ENCODE data around the gene STX1A. TPM values are rescaled to one million over a fixed set of nuclear protein-coding genes. Genes with fewer than 3 reads are reported as not detected.

Gene STX1A
- total RNA-seq, 4 donors from 2014 or later: 2.9 to 9.2 (median 4.6) TPM

DNA sequence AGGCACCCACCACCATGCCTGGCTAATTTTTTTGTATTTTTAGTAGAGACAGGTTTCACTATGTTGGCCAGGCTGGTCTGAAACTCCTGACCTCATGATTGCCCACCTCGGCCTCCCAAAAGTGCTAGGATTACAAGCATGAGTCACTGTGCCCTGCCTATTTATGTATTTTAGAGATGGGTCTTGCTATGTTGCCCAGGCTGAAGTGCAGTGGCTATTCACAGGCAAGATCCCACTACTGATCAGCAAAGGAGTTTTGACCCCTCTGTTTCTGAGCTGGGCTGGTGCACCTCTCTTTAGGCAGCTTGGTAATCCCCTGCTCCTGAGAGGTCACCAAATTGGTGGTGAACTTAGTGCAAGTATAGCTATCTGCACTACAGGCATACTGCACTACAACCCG, 12.9 kb upstream of the STX1A start:
- no peak for DNase-seq (ENCODE audit: low spot score in 2 of 2)
- 50 to 76% methylated on average over 2 of the region's 2 CpGs for WGBS, 2 donors
- intact Hi-C loops (cut with DNase I; ENCODE audit: low total_unique reads): no loop called here

DNA sequence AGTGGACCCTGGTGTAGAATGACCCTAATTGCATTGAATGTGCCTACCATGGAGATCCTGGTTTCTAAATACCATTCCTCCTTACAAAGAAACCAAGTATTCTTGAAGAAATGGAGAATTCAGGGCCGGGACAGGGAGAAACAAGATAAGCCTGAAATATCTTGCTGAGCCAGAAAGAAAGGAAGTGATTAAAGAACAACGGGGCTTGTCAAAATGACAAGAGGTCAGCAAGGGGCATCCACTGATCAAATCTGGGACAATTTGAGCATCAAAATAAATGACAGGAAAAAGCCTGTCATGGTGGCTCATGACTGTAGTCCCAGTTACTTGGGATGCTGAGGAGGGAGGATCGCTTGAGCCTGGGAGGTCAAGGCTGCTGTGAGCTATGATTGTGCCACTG, 11.0 kb upstream of the STX1A start:
- H3K4me3 ChIP-seq (ENCODE audit: low read depth, poor library complexity, severe bottlenecking): no peak overlapping the region
- no peak for DNase-seq (ENCODE audit: low spot score in 2 of 2)
- intact Hi-C loops (cut with DNase I; ENCODE audit: low total_unique reads): no loop called here
- TF ChIP-seq POLR2A (IDR thresholded peaks at IDR 0.05): no peak
- TF ChIP-seq, protein P1, sequence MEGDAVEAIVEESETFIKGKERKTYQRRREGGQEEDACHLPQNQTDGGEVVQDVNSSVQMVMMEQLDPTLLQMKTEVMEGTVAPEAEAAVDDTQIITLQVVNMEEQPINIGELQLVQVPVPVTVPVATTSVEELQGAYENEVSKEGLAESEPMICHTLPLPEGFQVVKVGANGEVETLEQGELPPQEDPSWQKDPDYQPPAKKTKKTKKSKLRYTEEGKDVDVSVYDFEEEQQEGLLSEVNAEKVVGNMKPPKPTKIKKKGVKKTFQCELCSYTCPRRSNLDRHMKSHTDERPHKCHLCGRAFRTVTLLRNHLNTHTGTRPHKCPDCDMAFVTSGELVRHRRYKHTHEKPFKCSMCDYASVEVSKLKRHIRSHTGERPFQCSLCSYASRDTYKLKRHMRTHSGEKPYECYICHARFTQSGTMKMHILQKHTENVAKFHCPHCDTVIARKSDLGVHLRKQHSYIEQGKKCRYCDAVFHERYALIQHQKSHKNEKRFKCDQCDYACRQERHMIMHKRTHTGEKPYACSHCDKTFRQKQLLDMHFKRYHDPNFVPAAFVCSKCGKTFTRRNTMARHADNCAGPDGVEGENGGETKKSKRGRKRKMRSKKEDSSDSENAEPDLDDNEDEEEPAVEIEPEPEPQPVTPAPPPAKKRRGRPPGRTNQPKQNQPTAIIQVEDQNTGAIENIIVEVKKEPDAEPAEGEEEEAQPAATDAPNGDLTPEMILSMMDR (IDR thresholded peaks at IDR 0.05): no peak
- 39 to 43% methylated on average over 3 of the region's 3 CpGs for WGBS, 2 donors

More for the DNA sequence above, 12.9 kb upstream of the STX1A start:
- TF ChIP-seq, protein P1 (IDR thresholded peaks at IDR 0.05): no peak
- TF ChIP-seq POLR2A (IDR thresholded peaks at IDR 0.05): no peak
- no peak overlapping the region for H3K4me3 ChIP-seq (ENCODE audit: low read depth, poor library complexity, severe bottlenecking)

DNA sequence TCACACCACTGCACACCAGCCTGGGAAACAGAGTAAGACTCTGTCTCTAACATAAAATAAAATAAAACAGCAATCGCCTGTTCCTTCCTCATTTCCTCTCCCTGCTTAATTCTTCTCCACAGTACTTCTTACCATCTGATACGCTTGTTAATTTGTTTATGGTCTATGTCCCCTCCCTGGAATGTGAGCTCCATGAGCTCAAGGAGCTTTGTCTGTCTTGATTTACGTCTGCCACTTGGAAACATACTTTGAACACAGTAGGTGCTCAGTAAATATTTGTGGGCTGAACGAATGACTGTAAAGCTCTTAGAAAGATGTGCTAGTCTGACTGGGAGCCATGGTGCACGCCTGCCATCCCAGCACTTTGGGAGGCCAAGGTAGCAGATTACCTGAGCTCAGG, 9.1 kb upstream of the STX1A start:
- TF ChIP-seq, protein P1 (IDR thresholded peaks at IDR 0.05): no peak
- TF ChIP-seq POLR2A (IDR thresholded peaks at IDR 0.05): no peak
- H3K4me3 ChIP-seq (ENCODE audit: low read depth, poor library complexity, severe bottlenecking): no peak overlapping the region
- intact Hi-C loops (cut with DNase I; ENCODE audit: low total_unique reads): loop anchor here (5.0 kb wide), 1 partner anchor 121 kb away; no protein-coding TSS in a partner anchor
- no peak for DNase-seq (ENCODE audit: low spot score in 2 of 2)
- WGBS, 2 donors: 52 to 62% methylated on average over 5 of the region's 5 CpGs

DNA sequence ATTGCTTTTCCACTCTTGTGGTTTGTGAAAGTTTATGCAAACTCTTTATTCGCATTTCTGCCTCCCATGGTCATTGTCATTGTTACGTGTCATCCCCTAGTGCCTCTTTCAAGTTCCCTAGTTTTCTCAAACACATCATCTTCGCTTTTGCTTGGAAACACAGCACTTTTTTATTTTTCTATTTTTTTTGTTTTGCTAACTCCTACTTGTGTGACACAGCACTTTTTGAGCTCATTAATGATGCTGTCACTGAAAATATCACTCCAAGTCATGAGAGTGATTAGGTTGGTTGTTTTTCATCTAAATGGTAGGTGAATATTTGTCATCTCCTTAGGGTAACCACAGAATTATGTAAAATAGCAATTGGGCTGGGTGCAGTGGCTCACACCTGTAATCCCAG, 8.5 kb upstream of the STX1A start:
- no peak for DNase-seq (ENCODE audit: low spot score in 2 of 2)
- H3K4me3 ChIP-seq (ENCODE audit: low read depth, poor library complexity, severe bottlenecking): no peak overlapping the region
- intact Hi-C loops (cut with DNase I; ENCODE audit: low total_unique reads): loop anchor here (5.0 kb wide), 1 partner anchor 121 kb away; no protein-coding TSS in a partner anchor
- WGBS, 2 donors: 83 to 85% methylated on average over 3 of the region's 3 CpGs
- no peak for TF ChIP-seq POLR2A (IDR thresholded peaks at IDR 0.05)
- TF ChIP-seq, protein P1 (IDR thresholded peaks at IDR 0.05): no peak

DNA sequence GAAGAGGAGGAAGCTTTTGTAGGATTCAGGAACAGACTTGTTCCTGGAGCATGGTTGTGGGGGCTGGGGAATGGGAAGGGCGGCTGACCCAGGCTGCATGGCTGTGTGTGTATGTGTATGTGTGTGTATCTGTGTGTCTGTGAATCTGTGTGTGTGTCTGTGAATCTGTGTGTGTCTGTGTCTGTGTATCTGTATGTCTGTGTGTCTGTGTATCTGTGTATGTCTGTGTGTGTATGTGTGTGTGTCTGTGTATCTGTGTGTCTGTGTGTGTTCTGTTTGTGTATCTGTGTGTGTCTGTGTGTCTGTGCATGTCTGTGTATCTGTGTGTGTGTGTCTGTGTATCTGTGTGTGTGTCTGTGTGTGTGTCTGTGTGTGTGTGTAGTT, 6.6 kb upstream of the STX1A start:
- 54 to 69% methylated on average over 1 of the region's 1 CpG for WGBS, 2 donors
- TF ChIP-seq POLR2A (IDR thresholded peaks at IDR 0.05): no peak
- TF ChIP-seq, protein P1 (IDR thresholded peaks at IDR 0.05): no peak
- DNase-seq (ENCODE audit: low spot score in 2 of 2): no peak
- H3K4me3 ChIP-seq (ENCODE audit: low read depth, poor library complexity, severe bottlenecking): no peak overlapping the region
- intact Hi-C loops (cut with DNase I; ENCODE audit: low total_unique reads): loop anchor here (5.0 kb wide), 1 partner anchor 119 kb away; no protein-coding TSS in a partner anchor

DNA sequence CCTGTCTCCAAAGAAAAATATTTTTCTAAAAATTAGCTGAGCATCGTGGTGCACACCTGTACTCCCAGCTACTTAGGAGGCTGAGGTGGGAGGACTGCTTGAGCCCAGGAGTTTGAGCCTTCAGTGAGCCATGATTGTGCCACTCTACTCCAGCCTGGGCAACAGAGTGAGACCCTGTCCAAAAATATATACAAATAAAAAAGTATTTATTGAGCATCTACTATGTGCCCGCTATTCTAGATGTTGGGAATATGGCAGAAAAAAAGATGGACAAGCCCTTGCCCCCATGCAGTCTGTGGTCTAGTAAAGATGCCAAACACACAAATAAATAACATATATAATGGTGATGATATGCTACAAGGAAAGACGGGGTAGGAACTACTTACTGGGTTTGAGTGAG, 4.3 kb upstream of the STX1A start:
- intact Hi-C loops (cut with DNase I; ENCODE audit: low total_unique reads): no loop called here
- DNase-seq (ENCODE audit: low spot score in 2 of 2): no peak
- 85 to 93% methylated on average over 3 of the region's 3 CpGs for WGBS, 2 donors

More for the DNA sequence above, 4.3 kb upstream of the STX1A start:
- no peak overlapping the region for H3K4me3 ChIP-seq (ENCODE audit: low read depth, poor library complexity, severe bottlenecking)
- TF ChIP-seq, protein P1 (IDR thresholded peaks at IDR 0.05): no peak
- TF ChIP-seq POLR2A (IDR thresholded peaks at IDR 0.05): no peak
